ENCODE measurements around the gene ALMS1. TPM values are rescaled to one million over a fixed set of nuclear protein-coding genes. Genes with fewer than 3 reads are reported as not detected.

The ALMS1 gene
- total RNA-seq, 3 donors from 2014 or later (not counting 1 experiment from before 2014, with no cell fraction given) = 22.9 to 33.8 (median 26.9) TPM

GRCh38 chr2:73404409-73404808 is 18.8 kb downstream of the ALMS1 start:
- Histone ChIP-seq H3K27me3 (ENCODE audit: control insufficient read depth, insufficient read depth, low read length) (no peaks in the 10 kb centered on the region), H3K36me3 (ENCODE audit: control insufficient read depth, insufficient read depth, low read length) (no peaks in the 10 kb centered on the region), H3K4me1 (ENCODE audit: control insufficient read depth, insufficient read depth, low read length) (no peaks in the 10 kb centered on the region), H3K9me3 (ENCODE audit: control insufficient read depth, insufficient read depth, low read length) (peaks cover 8% of the 10 kb centered on the region), H3K4me3 (ENCODE audit: low read length) (no peak overlapping the region), H3K27ac (ENCODE audit: low read length) (no peak overlapping the region)
- no peak for DNase-seq
- H3K9me3 Mint-ChIP-seq = peaks cover 2 to 4% of the 10 kb centered on the region in 2 donors
- intact Hi-C loops (cut with micrococcal nuclease) = no loop called here
- H3K4me3 Mint-ChIP-seq = no peak overlapping the region
- H3K36me3 Mint-ChIP-seq = peaks cover 21% of the 10 kb centered on the region
- 100% methylated on average over 5 of the region's 5 CpGs for WGBS (ENCODE audit: insufficient coverage)
- H3K27ac Mint-ChIP-seq = no peak overlapping the region
- no peak for TF ChIP-seq CTCF (IDR thresholded peaks at IDR 0.05)
- peaks cover 10 to 18% of the 10 kb centered on the region in 2 donors for H3K4me1 Mint-ChIP-seq
- ATAC-seq = no peak
- H3K27me3 Mint-ChIP-seq (ENCODE audit: low read depth in 2 of 2) = no peaks in the 10 kb centered on the region

GRCh38 chr2:73406996-73407395 is 21.4 kb downstream of the ALMS1 start:
- H3K9me3 ChIP-seq (ENCODE audit: control insufficient read depth, insufficient read depth, low read length) = peaks cover 7% of the 10 kb centered on the region
- 100% methylated on average over 1 of the region's 2 CpGs for WGBS (ENCODE audit: insufficient coverage)
- Mint-ChIP-seq H3K27ac (no peak overlapping the region), H3K9me3 (peaks cover 2 to 4% of the 10 kb centered on the region in 2 donors), H3K4me3 (no peak overlapping the region), H3K36me3 (peaks cover 19% of the 10 kb centered on the region), H3K4me1 (peaks cover 10 to 18% of the 10 kb centered on the region in 2 donors), H3K27me3 (ENCODE audit: low read depth in 2 of 2) (no peaks in the 10 kb centered on the region)
- intact Hi-C loops (cut with micrococcal nuclease) = no loop called here
- no peak for TF ChIP-seq CTCF (IDR thresholded peaks at IDR 0.05)
- no peak overlapping the region for H3K4me3 ChIP-seq (ENCODE audit: low read length)
- H3K27ac ChIP-seq (ENCODE audit: low read length) = no peak overlapping the region
- H3K36me3 ChIP-seq (ENCODE audit: control insufficient read depth, insufficient read depth, low read length) = no peaks in the 10 kb centered on the region
- ATAC-seq (no peak), DNase-seq (no peak)
- no peaks in the 10 kb centered on the region for H3K4me1 ChIP-seq (ENCODE audit: control insufficient read depth, insufficient read depth, low read length)
- H3K27me3 ChIP-seq (ENCODE audit: control insufficient read depth, insufficient read depth, low read length) = no peaks in the 10 kb centered on the region

GRCh38 chr2:73408198-73408597 is 22.6 kb downstream of the ALMS1 start:
- Mint-ChIP-seq H3K9me3 (peaks cover 2% of the 10 kb centered on the region in 2 donors), H3K4me3 (no peak overlapping the region), H3K36me3 (peaks cover 19% of the 10 kb centered on the region), H3K27me3 (ENCODE audit: low read depth in 2 of 2) (no peaks in the 10 kb centered on the region), H3K27ac (no peak overlapping the region), H3K4me1 (peaks cover 6 to 18% of the 10 kb centered on the region in 2 donors)
- 79% methylated on average over 2 of the region's 3 CpGs for WGBS (ENCODE audit: insufficient coverage)
- H3K4me1 ChIP-seq (ENCODE audit: control insufficient read depth, insufficient read depth, low read length) = no peaks in the 10 kb centered on the region
- H3K4me3 ChIP-seq (ENCODE audit: low read length) = no peak overlapping the region
- DNase-seq (no peak), ATAC-seq (no peak)
- no peaks in the 10 kb centered on the region for H3K27me3 ChIP-seq (ENCODE audit: control insufficient read depth, insufficient read depth, low read length)
- intact Hi-C loops (cut with micrococcal nuclease) = no loop called here
- H3K27ac ChIP-seq (ENCODE audit: low read length) = no peak overlapping the region
- TF ChIP-seq CTCF (IDR thresholded peaks at IDR 0.05) = no peak
- H3K9me3 ChIP-seq (ENCODE audit: control insufficient read depth, insufficient read depth, low read length) = peaks cover 7% of the 10 kb centered on the region
- no peaks in the 10 kb centered on the region for H3K36me3 ChIP-seq (ENCODE audit: control insufficient read depth, insufficient read depth, low read length)

- no peak for ATAC-seq
- WGBS (ENCODE audit: insufficient coverage) = 93% methylated on average over 3 of the region's 3 CpGs
- H3K9me3 Mint-ChIP-seq = no peaks in the 10 kb centered on the region
- Histone ChIP-seq H3K4me3 (ENCODE audit: low read length) (no peak overlapping the region), H3K9me3 (ENCODE audit: control insufficient read depth, insufficient read depth, low read length) (no peaks in the 10 kb centered on the region), H3K36me3 (ENCODE audit: control insufficient read depth, insufficient read depth, low read length) (peaks cover under 1% of the 10 kb centered on the region), H3K27ac (ENCODE audit: low read length) (no peak overlapping the region), H3K4me1 (ENCODE audit: control insufficient read depth, insufficient read depth, low read length) (no peaks in the 10 kb centered on the region), H3K27me3 (ENCODE audit: control insufficient read depth, insufficient read depth, low read length) (no peaks in the 10 kb centered on the region)
- no peak for DNase-seq
- no peaks in the 10 kb centered on the region for H3K27me3 Mint-ChIP-seq (ENCODE audit: low read depth in 2 of 2)
- H3K4me3 Mint-ChIP-seq = no peak overlapping the region
- peaks cover 9 to 14% of the 10 kb centered on the region in 2 donors for H3K4me1 Mint-ChIP-seq
- TF ChIP-seq CTCF (IDR thresholded peaks at IDR 0.05) = no peak
- peak overlapping the region in 1 of 2 donors; percentile 41 for H3K27ac Mint-ChIP-seq
- intact Hi-C loops (cut with micrococcal nuclease) = no loop called here
- H3K36me3 Mint-ChIP-seq = no peaks in the 10 kb centered on the region
Observed at GRCh38 chr2:73414696-73415095, 29.1 kb downstream of the ALMS1 start.
